ENCODE results near the gene HRK. TPM values are rescaled to one million over a fixed set of nuclear protein-coding genes. Genes with fewer than 3 reads are reported as not detected.

The HRK gene
- total and polyA plus RNA-seq, 2 of the 4 experiments (the other 2 are of a cell fraction), result not detected

- Histone ChIP-seq H4K91ac (ENCODE audit: insufficient read depth, low read depth, low read length) (no peak overlapping the region), H3K4me2 (ENCODE audit: low read depth, low read length) (no peak overlapping the region), H2AK9ac (replicated peaks; ENCODE audit: low read depth, low read length, poor library complexity) (no peak overlapping the region), H3K4ac (ENCODE audit: low read depth, low read length) (no peak overlapping the region), H4K20me1 (ENCODE audit: insufficient read depth, low read length) (no peaks in the 10 kb centered on the region), H2AFZ (replicated peaks; ENCODE audit: low read length, poor library complexity) (no peak overlapping the region), H3K9ac (ENCODE audit: low read depth, low read length) (no peak overlapping the region), H2BK5ac (ENCODE audit: low read depth, low read length, poor library complexity, severe bottlenecking) (no peak overlapping the region), H3K4me3 (ENCODE audit: insufficient read depth, low read depth, low read length) (no peak overlapping the region), H2BK120ac (ENCODE audit: low read depth, low read length) (no peak overlapping the region), H2BK20ac (ENCODE audit: low read depth, low read length) (no peak overlapping the region), H3K27ac (ENCODE audit: insufficient read depth, low read length) (no peak overlapping the region), H4K8ac (ENCODE audit: low read depth in 2 of 2, low read length in 2 of 2) (no peak overlapping the region), H3K56ac (ENCODE audit: extremely low read depth, insufficient read depth, low read length) (no peak overlapping the region), H3K36me3 (ENCODE audit: control insufficient read depth, insufficient read depth, low read length) (no peaks in the 10 kb centered on the region), H3K23ac (ENCODE audit: low read depth, low read length) (no peak overlapping the region), H3K18ac (ENCODE audit: low read depth, low read length) (no peak overlapping the region), H3K9me1 (ENCODE audit: insufficient read depth, low read length) (no peaks in the 10 kb centered on the region), H2BK15ac (ENCODE audit: low read depth, low read length) (no peak overlapping the region), H3K27me3 (ENCODE audit: control insufficient read depth, insufficient read depth, low read length) (peaks cover 34% of the 10 kb centered on the region), H2AK5ac (ENCODE audit: low read depth, low read length) (no peak overlapping the region), H3K4me1 (ENCODE audit: control insufficient read depth, insufficient read depth, low read length) (no peaks in the 10 kb centered on the region), H4K5ac (ENCODE audit: low read depth, low read length) (no peak overlapping the region), H3K79me1 (ENCODE audit: low read depth in 1 of 2, low read length in 2 of 2) (no peaks in the 10 kb centered on the region), H3K14ac (replicated peaks; ENCODE audit: low read depth, low read length) (no peak overlapping the region), H3K9me3 (ENCODE audit: control insufficient read depth, insufficient read depth, low read length) (peaks cover 2% of the 10 kb centered on the region; the same call in 1 of the 2 replicates)
- TF ChIP-seq NFE2L2 (IDR thresholded peaks at IDR 0.05; ENCODE audit: low read depth, low read length) (no peak), BHLHE40 (IDR thresholded peaks at IDR 0.05; ENCODE audit: low read depth, low read length) (no peak), RAD21 (IDR thresholded peaks at IDR 0.05; ENCODE audit: low read length) (no peak), USF2 (IDR thresholded peaks at IDR 0.05; ENCODE audit: low read depth, low read length) (no peak), POLR2A (IDR thresholded peaks at IDR 0.05; ENCODE audit: low read depth, low read length) (no peak), RCOR1 (IDR thresholded peaks at IDR 0.05; ENCODE audit: insufficient replicate concordance, low read length) (no peak), SMC3 (IDR thresholded peaks at IDR 0.05; ENCODE audit: low read depth, low read length) (no peak), MAFK (IDR thresholded peaks at IDR 0.05; ENCODE audit: low read depth, low read length) (no peak), MXI1 (IDR thresholded peaks at IDR 0.05; ENCODE audit: borderline replicate concordance, low read depth, low read length) (no peak), CEBPB (IDR thresholded peaks at IDR 0.05; ENCODE audit: low read depth, low read length) (no peak), FOS (IDR thresholded peaks at IDR 0.05; ENCODE audit: low read depth, low read length) (no peak), CHD1 (IDR thresholded peaks at IDR 0.05; ENCODE audit: low read depth, low read length) (no peak)
- dilution Hi-C loops (cut with HindIII; ENCODE audit: low sequenced_read_pairs, unreplicated experiment) (no loop called here), intact Hi-C loops (cut with micrococcal nuclease) (no loop called here), in situ Hi-C loops (cut with MboI; ENCODE audit: low sequenced_read_pairs) (no loop called here)
- no CpG with 5 or more reads among the region's 6 CpGs for WGBS, 2 experiments (ENCODE audit: extremely low coverage in 2 of 2, insufficient read length in 1 of 2)
- ChIA-PET POLR2A (ENCODE audit: unreplicated experiment) (no interaction called here), CTCF (interaction anchor here (0.7 kb wide), 1 partner anchor 42 kb away, joined by 5 read pairs; no protein-coding TSS in a partner anchor)
- DNase-seq (no peak), ATAC-seq (ENCODE audit: low read depth) (no peak)
- BruUV-seq (replicated peaks), result no TSS peak
Observed at GRCh38 chr12:116887897-116888296, 6.7 kb upstream of the HRK start.

Measured in IMR-90 (cell line).